ENCODE results near the gene PWWP2B.
"Not testable (repeated sequence)": the region's sequence is repeated elsewhere in the genome, so short reads cannot be mapped to it uniquely, and the experiment has no call there.

The PWWP2B gene

DNA sequence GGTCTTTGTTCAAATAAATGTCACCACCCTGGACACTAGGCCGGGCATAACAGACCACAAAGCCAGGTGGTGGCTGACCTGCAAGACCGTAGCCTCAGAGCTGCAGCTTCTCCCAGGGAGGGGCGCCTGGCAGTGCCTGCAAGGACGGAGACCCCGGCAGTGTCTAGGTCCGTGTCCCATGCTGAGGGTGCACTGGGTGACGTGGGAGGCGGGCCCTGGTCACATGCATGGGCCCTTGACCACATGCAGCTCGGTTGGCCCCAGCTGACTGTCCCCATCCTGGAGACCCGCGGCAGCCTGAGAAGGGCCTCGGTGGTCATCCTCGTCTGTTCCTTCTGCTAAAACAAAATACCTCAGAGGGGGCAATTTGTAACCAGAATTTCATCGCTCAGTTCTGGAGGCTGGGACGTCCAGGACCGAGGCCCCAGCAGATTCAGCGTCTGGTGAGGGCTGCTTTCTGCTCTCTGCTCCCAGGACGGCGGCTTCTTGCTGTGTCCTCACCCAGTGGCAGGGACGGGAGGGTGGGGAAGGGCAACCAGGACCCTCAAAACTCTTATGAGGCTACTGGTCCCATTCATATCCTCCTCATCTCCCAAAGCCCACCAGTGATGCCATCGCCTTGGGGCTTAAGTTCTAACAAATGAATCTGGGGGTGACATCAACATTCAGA is 36.8 kb downstream of the PWWP2B start:
- no peak for DNase-seq (ENCODE audit: low read depth)
- peak overlapping the region; percentile 35 for H3K4me3 ChIP-seq (ENCODE audit: low read depth, low read length)
- no peak for TF ChIP-seq MYC (IDR thresholded peaks at IDR 0.05; ENCODE audit: low read depth, low read length)
- no peak for TF ChIP-seq POLR2A (IDR thresholded peaks at IDR 0.05; ENCODE audit: extremely low read depth, insufficient read length)
- no peak for TF ChIP-seq MAX (IDR thresholded peaks at IDR 0.05; ENCODE audit: low read depth, low read length)
- no peak for TF ChIP-seq CTCF (IDR thresholded peaks at IDR 0.05; ENCODE audit: low read depth, low read length)

DNA sequence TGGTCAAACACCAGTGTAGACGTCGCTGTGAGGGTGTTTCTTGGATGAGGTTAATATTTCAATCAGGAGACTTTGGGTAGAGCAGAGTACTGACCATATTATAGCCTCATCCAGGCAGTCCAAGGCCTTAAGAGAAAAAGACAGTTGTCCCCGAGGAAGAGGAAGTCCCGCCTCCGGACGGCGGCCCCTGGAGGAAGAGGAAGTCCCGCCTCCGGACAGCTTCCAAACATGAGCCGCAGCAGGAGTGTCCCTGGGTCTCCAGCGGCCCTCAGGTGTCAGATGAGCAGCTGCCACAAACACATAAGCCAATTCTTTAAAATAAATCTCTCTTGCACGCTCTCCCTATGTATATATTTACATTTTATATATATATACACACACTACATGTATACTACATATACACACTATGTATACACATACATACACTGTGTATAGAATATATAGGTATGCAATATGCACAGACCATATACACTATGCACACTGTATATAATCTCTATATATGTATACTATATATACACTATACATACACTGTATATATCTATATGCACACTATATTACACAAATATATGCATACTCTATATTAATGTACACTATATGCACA is 37.5 kb downstream of the PWWP2B start:
- DNase-seq (ENCODE audit: low read depth), result peak; percentile 87

GRCh38 chr10:132435320-132435719 is 38.3 kb downstream of the PWWP2B start:
- DNase-seq (ENCODE audit: low read depth); H3K4me3 ChIP-seq (ENCODE audit: low read depth, low read length): not testable (repeated sequence)

More for the DNA sequence above, 37.5 kb downstream of the PWWP2B start:
- H3K4me3 ChIP-seq (ENCODE audit: low read depth, low read length), result peak overlapping the region; percentile 35
- TF ChIP-seq CTCF (IDR thresholded peaks at IDR 0.05; ENCODE audit: low read depth, low read length) (no peak), POLR2A (IDR thresholded peaks at IDR 0.05; ENCODE audit: extremely low read depth, insufficient read length) (peak; percentile 31), MAX (IDR thresholded peaks at IDR 0.05; ENCODE audit: low read depth, low read length) (no peak), MYC (IDR thresholded peaks at IDR 0.05; ENCODE audit: low read depth, low read length) (no peak)

DNA sequence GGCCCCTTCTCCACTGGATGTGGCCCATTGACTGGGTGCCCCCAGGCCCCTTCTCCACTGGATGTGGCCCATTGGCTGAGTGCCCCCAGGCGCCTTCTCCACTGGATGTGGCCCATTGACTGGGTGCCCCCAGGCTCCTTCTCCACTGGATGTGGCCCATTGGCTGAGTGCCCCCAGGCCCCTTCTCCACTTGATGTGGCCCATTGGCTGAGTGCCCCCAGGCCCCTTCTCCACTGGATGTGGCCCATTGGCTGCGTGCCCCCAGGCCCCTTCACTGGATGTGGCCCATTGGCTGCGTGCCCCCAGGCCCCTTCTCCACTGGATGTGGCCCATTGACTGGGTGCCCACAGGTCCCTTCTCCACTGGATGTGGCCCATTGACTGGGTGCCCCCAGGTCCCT is 39.1 kb downstream of the PWWP2B start:
- DNase-seq (ENCODE audit: low read depth); H3K4me3 ChIP-seq (ENCODE audit: low read depth, low read length): not testable (repeated sequence)

DNA sequence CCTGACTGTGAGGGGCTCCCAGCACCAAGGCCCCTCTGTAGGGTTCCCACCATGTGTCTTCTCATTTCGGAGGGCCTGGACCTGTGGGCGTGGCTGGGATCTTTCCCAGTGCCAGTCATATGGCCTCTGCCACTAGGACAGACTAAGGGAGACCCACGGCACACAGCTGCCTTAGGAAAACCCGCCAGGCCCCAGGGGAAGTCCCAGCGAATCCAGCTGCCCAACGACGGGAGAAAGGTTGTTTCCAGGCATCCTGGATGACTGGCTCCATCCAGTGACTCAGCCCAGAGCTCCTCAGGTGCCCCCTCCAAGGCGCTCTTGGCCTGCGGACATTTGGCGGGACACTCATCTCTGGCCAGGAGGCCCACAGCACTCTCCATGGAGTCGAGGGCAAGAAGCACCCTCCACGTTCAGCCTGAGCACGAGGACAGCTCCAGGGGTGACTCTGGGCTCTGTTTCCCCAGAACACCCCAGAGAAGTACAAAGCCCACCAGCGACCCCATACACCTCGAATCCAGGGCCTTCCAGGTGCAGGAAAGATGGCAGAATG is 39.9 kb downstream of the PWWP2B start:
- DNase-seq (ENCODE audit: low read depth), result no peak
- H3K4me3 ChIP-seq (ENCODE audit: low read depth, low read length), result no peak overlapping the region
- no peak for TF ChIP-seq POLR2A (IDR thresholded peaks at IDR 0.05; ENCODE audit: extremely low read depth, insufficient read length)
- no peak for TF ChIP-seq MYC (IDR thresholded peaks at IDR 0.05; ENCODE audit: low read depth, low read length)
- TF ChIP-seq MAX (IDR thresholded peaks at IDR 0.05; ENCODE audit: low read depth, low read length), result no peak
- TF ChIP-seq CTCF (IDR thresholded peaks at IDR 0.05; ENCODE audit: low read depth, low read length), result no peak

DNA sequence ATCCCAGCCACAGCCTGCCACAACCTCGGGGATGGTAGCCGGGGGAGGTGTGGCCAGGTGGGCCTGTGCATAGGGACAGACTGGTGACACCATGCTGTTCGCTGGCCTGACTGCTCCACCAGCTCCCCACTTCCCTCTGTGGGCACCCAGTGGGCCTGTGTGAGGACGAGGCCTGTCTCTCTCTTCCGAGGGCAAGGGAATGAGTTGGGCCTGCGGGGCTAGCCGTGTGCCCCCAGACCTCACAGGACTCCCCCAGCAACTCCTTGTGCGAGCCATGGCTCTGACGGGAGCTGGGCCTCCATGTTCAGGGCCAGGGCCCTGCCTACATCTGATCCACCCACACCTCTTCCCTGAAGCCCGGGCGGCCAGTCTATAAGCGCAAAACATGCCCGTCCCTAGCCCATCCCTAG is 40.5 kb downstream of the PWWP2B start:
- H3K4me3 ChIP-seq (ENCODE audit: low read depth, low read length), result no peak overlapping the region
- no peak for TF ChIP-seq MYC (IDR thresholded peaks at IDR 0.05; ENCODE audit: low read depth, low read length)
- no peak for TF ChIP-seq CTCF (IDR thresholded peaks at IDR 0.05; ENCODE audit: low read depth, low read length)
- no peak for TF ChIP-seq POLR2A (IDR thresholded peaks at IDR 0.05; ENCODE audit: extremely low read depth, insufficient read length)
- no peak for TF ChIP-seq MAX (IDR thresholded peaks at IDR 0.05; ENCODE audit: low read depth, low read length)
- DNase-seq (ENCODE audit: low read depth), result no peak

Data from NB4 (cell line).